H9 (cell line): ENCODE measurements around the gene KRTAP5-1. TPM values are rescaled to one million over a fixed set of nuclear protein-coding genes. Genes with fewer than 3 reads are reported as not detected.

Experiments used
- DNase-seq: peaks from one replicate; pipeline ENCODE4 v3.0.0-alpha.2; 2017
- H2AFZ ChIP-seq: one replicate; pipeline ENCODE4 v1.6.1; 2013; ENCODE audit warnings: mild to moderate bottlenecking, low read length, control low read depth, moderate library complexity
- H2AK5ac ChIP-seq: 2 replicates; pipeline ENCODE4 v1.6.1; 2013; ENCODE audit warnings: low read length, control low read depth, mixed read lengths; ENCODE audit not compliant: insufficient read length
- H2BK120ac ChIP-seq: one replicate; pipeline ENCODE4 v1.6.1; 2013; ENCODE audit warnings: low read depth, mild to moderate bottlenecking, low read length, control low read depth, inconsistent platforms; ENCODE audit not compliant: poor library complexity, severe bottlenecking
- H2BK12ac ChIP-seq: 2 replicates; pipeline ENCODE4 v1.6.1; 2013; ENCODE audit warnings: low read length, control low read depth, mixed read lengths, low read depth; ENCODE audit not compliant: insufficient read length
- H2BK15ac ChIP-seq: 2 replicates; pipeline ENCODE4 v1.6.1; 2013; ENCODE audit warnings: low read depth, low read length, control low read depth
- H2BK20ac ChIP-seq: one replicate; pipeline ENCODE4 v1.6.1; 2013; ENCODE audit warnings: low read depth, mild to moderate bottlenecking, low read length, control low read depth, inconsistent platforms; ENCODE audit not compliant: poor library complexity, severe bottlenecking
- H2BK5ac ChIP-seq: 2 replicates; pipeline ENCODE4 v1.6.1; 2013; ENCODE audit warnings: low read length, control low read depth, mixed read lengths; ENCODE audit not compliant: insufficient read length
- H3K14ac ChIP-seq: 2 replicates; pipeline ENCODE4 v1.6.1; 2013; ENCODE audit warnings: low read length, control low read depth; ENCODE audit not compliant: insufficient read depth
- H3K18ac ChIP-seq: 2 replicates; pipeline ENCODE4 v1.6.1; 2013; ENCODE audit warnings: low read depth, mild to moderate bottlenecking, mixed read lengths, low read length, control low read depth; ENCODE audit not compliant: insufficient read length
- H3K23ac ChIP-seq: 2 replicates; pipeline ENCODE4 v1.6.1; 2013; ENCODE audit warnings: low read length, control low read depth, mixed read lengths, low read depth; ENCODE audit not compliant: insufficient read length
- H3K23me2 ChIP-seq: 2 replicates; pipeline ENCODE4 v1.6.1; 2013; ENCODE audit warnings: low read depth, mild to moderate bottlenecking, mixed read lengths, low read length, control low read depth; ENCODE audit not compliant: insufficient read length, poor library complexity, severe bottlenecking
- H3K27ac ChIP-seq: 2 replicates; pipeline ENCODE4 v1.5.1; 2013; ENCODE audit warnings: low read length, control low read depth, mixed read lengths, low read depth; ENCODE audit not compliant: insufficient read length
- H3K27me3 ChIP-seq: 2 replicates; pipeline ENCODE4 v1.6.1; 2013; ENCODE audit warnings: low read length, control low read depth, inconsistent platforms; ENCODE audit not compliant: insufficient read depth
- H3K4ac ChIP-seq: 2 replicates; pipeline ENCODE4 v1.6.1; 2013; ENCODE audit warnings: low read depth, mild to moderate bottlenecking, control low read depth, inconsistent platforms, low read length, moderate library complexity
- H3K4me1 ChIP-seq: 2 replicates; pipeline ENCODE4 v1.6.1; 2013; ENCODE audit warnings: low read length, control low read depth, inconsistent platforms; ENCODE audit not compliant: insufficient read depth
- H3K4me2 ChIP-seq: 2 replicates; pipeline ENCODE4 v1.6.1; 2013; ENCODE audit warnings: low read length, control low read depth, mixed read lengths; ENCODE audit not compliant: insufficient read length, insufficient read depth
- H3K56ac ChIP-seq: 2 replicates; pipeline ENCODE4 v1.6.1; 2013; ENCODE audit warnings: low read depth, mild to moderate bottlenecking, mixed read lengths, low read length, control low read depth; ENCODE audit not compliant: insufficient read length
- H3K79me1 ChIP-seq: 2 replicates; pipeline ENCODE4 v1.6.1; 2013; ENCODE audit warnings: low read depth, mild to moderate bottlenecking, moderate library complexity, low read length, control low read depth, inconsistent platforms; ENCODE audit not compliant: insufficient read depth, poor library complexity, severe bottlenecking
- H3K79me2 ChIP-seq: 2 replicates; pipeline ENCODE4 v1.6.1; 2013; ENCODE audit warnings: low read length, control low read depth, inconsistent platforms; ENCODE audit not compliant: insufficient read depth
- H3K9ac ChIP-seq: 2 replicates; pipeline ENCODE4 v1.6.1; 2013; ENCODE audit warnings: low read length, control low read depth, mixed read lengths; ENCODE audit not compliant: insufficient read length; ENCODE audit errors: extremely low read depth
- H3K9me3 ChIP-seq: one replicate; pipeline ENCODE4 v1.6.1; 2013; ENCODE audit warnings: low read depth, low read length, inconsistent platforms; ENCODE audit not compliant: control insufficient read depth
- H3T11ph ChIP-seq: one replicate; pipeline ENCODE4 v1.6.1; 2013; ENCODE audit warnings: mild to moderate bottlenecking, low read length, control low read depth, inconsistent platforms
- H4K20me1 ChIP-seq: one replicate; pipeline ENCODE4 v1.6.1; 2013; ENCODE audit not compliant: control insufficient read depth, insufficient read length, insufficient read depth
- H4K5ac ChIP-seq: 2 replicates; pipeline ENCODE4 v1.6.1; 2013; ENCODE audit warnings: low read depth, mild to moderate bottlenecking, mixed read lengths, low read length, control low read depth; ENCODE audit not compliant: insufficient read length
- H4K8ac ChIP-seq: replicated peaks from 2 replicates; pipeline ENCODE4 v1.6.1; 2013; ENCODE audit warnings: low read length, control low read depth, mixed read lengths, low read depth; ENCODE audit not compliant: insufficient read length
- H4K91ac ChIP-seq: 2 replicates; pipeline ENCODE4 v1.6.1; 2013; ENCODE audit warnings: low read depth, mild to moderate bottlenecking, moderate library complexity, mixed read lengths, low read length, control low read depth; ENCODE audit not compliant: insufficient read length
- H3K27ac Mint-ChIP-seq, 3 experiments: 2 replicates in 2 of 3; 3 replicates in 1 of 3; pipeline ENCODE4 v1.8.0; 2020 to 2021; ENCODE audit warnings: mixed read lengths in 3 of 3, mild to moderate bottlenecking in 1 of 3, moderate library complexity in 1 of 3
- H3K27me3 Mint-ChIP-seq: 2 replicates; pipeline ENCODE4 v1.8.0; 2021; ENCODE audit warnings: low read depth, mild to moderate bottlenecking, moderate library complexity, mixed read lengths
- H3K36me3 Mint-ChIP-seq, 3 experiments: 2 replicates in 2 of 3; 3 replicates in 1 of 3; pipeline ENCODE4 v1.8.0; 2020 to 2021; ENCODE audit warnings: low read depth in 3 of 3, mixed read lengths in 3 of 3; ENCODE audit not compliant: insufficient read depth in 1 of 3
- H3K4me1 Mint-ChIP-seq, 2 experiments: 2 replicates each; pipeline ENCODE4 v1.8.0; 2020; ENCODE audit warnings: mixed read lengths in 2 of 2
- H3K4me3 Mint-ChIP-seq, 2 experiments: 2 replicates in 1 of 2; 3 replicates in 1 of 2; pipeline ENCODE4 v1.8.0; 2020 to 2021; ENCODE audit warnings: mild to moderate bottlenecking in 2 of 2, mixed read lengths in 2 of 2, moderate library complexity in 1 of 2
- H3K9me3 Mint-ChIP-seq, 2 experiments: 2 replicates in 1 of 2; 3 replicates in 1 of 2; pipeline ENCODE4 v1.8.0; 2020; ENCODE audit warnings: mild to moderate bottlenecking in 2 of 2, mixed read lengths in 2 of 2, moderate library complexity in 1 of 2
- WGBS: extraction: QIAGEN DNeasy Blood & Tissue Kit; methylation state at CpG from one replicate; pipeline ENCODE4 v1.1.7; 2013; ENCODE audit warnings: missing lambda C conversion rate, low lambda C conversion rate, mixed read lengths; ENCODE audit not compliant: insufficient read length; ENCODE audit errors: extremely low coverage; 5-methylcytosine and 5-hydroxymethylcytosine counted together
- total RNA-seq: library from RNA; stranded (reverse); gene quantifications from 2 replicates; pipeline ENCODE4 v1.2.1, GENCODE V29; 2021
- TF ChIP-seq, protein P1 (sequence below): fragments of 200-600 bp; sonication (generic); conservative IDR thresholded peaks from 3 replicates; pipeline ENCODE4 v1.8.0; 2021; ENCODE audit warnings: antibody characterized with exemption, mild to moderate bottlenecking

Gene KRTAP5-1
- total RNA-seq, 1 experiment from 2014 or later: not detected

DNA sequence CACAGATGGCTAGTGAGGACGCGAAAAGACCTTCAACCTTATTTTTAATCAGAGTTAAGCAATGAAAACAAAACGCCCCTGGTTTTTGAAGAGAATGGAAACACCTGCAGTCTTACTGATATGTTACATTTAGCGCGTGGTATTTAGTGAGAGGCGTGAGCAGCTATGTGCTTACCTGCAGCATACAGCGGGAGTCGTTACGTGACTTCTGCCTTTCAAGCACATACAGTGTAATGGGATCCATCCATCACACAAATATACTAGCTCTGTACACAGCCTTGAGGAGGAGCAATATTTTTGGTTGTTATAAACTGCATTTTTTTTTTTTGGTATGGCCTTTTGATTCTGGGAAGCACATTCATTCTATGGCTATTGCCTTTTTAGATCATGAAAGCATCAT is 7.5 kb upstream of the KRTAP5-1 start:
- H2BK20ac ChIP-seq: no peak overlapping the region
- no peak overlapping the region for H3K4me3 Mint-ChIP-seq
- no peaks in the 10 kb centered on the region for H3K9me3 ChIP-seq
- H3K9me3 Mint-ChIP-seq: peaks cover 0 to 2% of the 10 kb centered on the region in 2 experiments; a peak in 2 of 5 replicates
- H3K27me3 ChIP-seq: no peaks in the 10 kb centered on the region
- H3K23ac ChIP-seq: no peak overlapping the region
- H4K5ac ChIP-seq: no peak overlapping the region
- H3K9ac ChIP-seq: no peak overlapping the region
- peaks cover 23 to 27% of the 10 kb centered on the region in 2 experiments for H3K4me1 Mint-ChIP-seq
- H2BK5ac ChIP-seq: no peak overlapping the region
- no peak overlapping the region for H3K18ac ChIP-seq
- H2AK5ac ChIP-seq: no peak overlapping the region
- H4K91ac ChIP-seq: no peak overlapping the region
- H3K23me2 ChIP-seq: no peaks in the 10 kb centered on the region
- H3K4ac ChIP-seq: no peak overlapping the region
- H3K14ac ChIP-seq: no peak overlapping the region
- peaks cover 3% of the 10 kb centered on the region; the same call in 1 of the 2 replicates for H3K4me1 ChIP-seq
- H3K79me2 ChIP-seq: no peaks in the 10 kb centered on the region
- no peak overlapping the region for H2BK120ac ChIP-seq
- no peak overlapping the region for H2BK12ac ChIP-seq
- no peak for DNase-seq
- H4K20me1 ChIP-seq: no peaks in the 10 kb centered on the region
- no peak overlapping the region for H3K27ac Mint-ChIP-seq
- H2AFZ ChIP-seq: no peak overlapping the region
- no peak overlapping the region for H3K56ac ChIP-seq
- no CpG with 5 or more reads among the region's 9 CpGs for WGBS
- H3K27me3 Mint-ChIP-seq: peaks cover 78% of the 10 kb centered on the region
- H3T11ph ChIP-seq: no peak overlapping the region
- H3K27ac ChIP-seq: no peak overlapping the region
- no peaks in the 10 kb centered on the region for H3K79me1 ChIP-seq
- TF ChIP-seq, protein P1, sequence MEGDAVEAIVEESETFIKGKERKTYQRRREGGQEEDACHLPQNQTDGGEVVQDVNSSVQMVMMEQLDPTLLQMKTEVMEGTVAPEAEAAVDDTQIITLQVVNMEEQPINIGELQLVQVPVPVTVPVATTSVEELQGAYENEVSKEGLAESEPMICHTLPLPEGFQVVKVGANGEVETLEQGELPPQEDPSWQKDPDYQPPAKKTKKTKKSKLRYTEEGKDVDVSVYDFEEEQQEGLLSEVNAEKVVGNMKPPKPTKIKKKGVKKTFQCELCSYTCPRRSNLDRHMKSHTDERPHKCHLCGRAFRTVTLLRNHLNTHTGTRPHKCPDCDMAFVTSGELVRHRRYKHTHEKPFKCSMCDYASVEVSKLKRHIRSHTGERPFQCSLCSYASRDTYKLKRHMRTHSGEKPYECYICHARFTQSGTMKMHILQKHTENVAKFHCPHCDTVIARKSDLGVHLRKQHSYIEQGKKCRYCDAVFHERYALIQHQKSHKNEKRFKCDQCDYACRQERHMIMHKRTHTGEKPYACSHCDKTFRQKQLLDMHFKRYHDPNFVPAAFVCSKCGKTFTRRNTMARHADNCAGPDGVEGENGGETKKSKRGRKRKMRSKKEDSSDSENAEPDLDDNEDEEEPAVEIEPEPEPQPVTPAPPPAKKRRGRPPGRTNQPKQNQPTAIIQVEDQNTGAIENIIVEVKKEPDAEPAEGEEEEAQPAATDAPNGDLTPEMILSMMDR: no peak
- no peak overlapping the region for H4K8ac ChIP-seq
- no peak overlapping the region for H3K4me2 ChIP-seq
- no peak overlapping the region for H2BK15ac ChIP-seq
- no peaks in the 10 kb centered on the region for H3K36me3 Mint-ChIP-seq
